Measurements from ENCODE around the gene DBN1.

- TF ChIP-seq POLR2AphosphoS5 (IDR thresholded peaks at IDR 0.05; ENCODE audit: insufficient read depth, low read depth, low read length) (peak; percentile 83), CTCF (IDR thresholded peaks at IDR 0.05; ENCODE audit: extremely low read depth in 1 of 2, insufficient read depth in 1 of 2, low read depth in 1 of 2, low read length in 2 of 2) (no peak), JUN (IDR thresholded peaks at IDR 0.05; ENCODE audit: borderline replicate concordance, insufficient read depth, insufficient read length, low read depth) (no peak), POLR2A (IDR thresholded peaks at IDR 0.05; ENCODE audit: low read depth, low read length) (peak; percentile 56), EZH2 (IDR thresholded peaks at IDR 0.05; ENCODE audit: borderline replicate concordance, low read depth, low read length, severe bottlenecking) (no peak)
These were observed 47.5 kb downstream of the DBN1 start for GRCh38 chr5:177425801-177426565.
